Ovary (tissue), 9 donors: ENCODE measurements around the gene PRKCE. TPM values are rescaled to one million over a fixed set of nuclear protein-coding genes. Genes with fewer than 3 reads are reported as not detected.

Source experiments
- DNase-seq, 5 donors: peaks; one replicate each; pipeline ENCODE4 v3.0.0-alpha.2; 2019 to 2020
- H3K27ac ChIP-seq, 2 donors: fragments of 200-600 bp; one replicate each; pipeline versions ENCODE4 v1.5.1 to v1.8.0; 2019 to 2022
- H3K27me3 ChIP-seq: fragments of 200-600 bp; one replicate; pipeline ENCODE4 v1.8.0; 2022
- H3K36me3 ChIP-seq: fragments of 200-600 bp; sonication (generic); one replicate; pipeline ENCODE4 v1.5.1; 2019
- H3K4me1 ChIP-seq: one replicate; pipeline ENCODE4 v1.8.1; 2013; ENCODE audit warnings: mild to moderate bottlenecking, moderate library complexity; ENCODE audit not compliant: insufficient read depth
- H3K4me3 ChIP-seq: fragments of 200-600 bp; sonication (generic); one replicate; pipeline ENCODE4 v1.5.1; 2017
- H3K9me3 ChIP-seq, 2 donors: fragments of 200-600 bp in 1 of 2; sonication (generic) in 1 of 2; one replicate each; pipeline versions ENCODE4 v1.5.1 to v1.8.1; 2013 to 2019; ENCODE audit warnings: mild to moderate bottlenecking in 1 of 2, moderate library complexity in 1 of 2
- CTCF ChIP-seq, 3 donors: fragments of 450-650 bp in 2 of 3; fragments of 200-600 bp in 1 of 3; IDR thresholded peaks; one replicate each; pipeline versions ENCODE4 v1.5.1 to v1.8.0; 2016 to 2022; ENCODE audit warnings: antibody characterized with exemption in 3 of 3, mild to moderate bottlenecking in 1 of 3
- EP300 ChIP-seq: sonication (generic); formaldehyde crosslinking; IDR thresholded peaks from one replicate; pipeline ENCODE4 v1.6.1; 2017; ENCODE audit warnings: antibody characterized with exemption
- POLR2A ChIP-seq: fragments of 450-650 bp; IDR thresholded peaks from one replicate; pipeline ENCODE4 v1.6.1; 2017; ENCODE audit warnings: antibody characterized with exemption, mild to moderate bottlenecking, moderate library complexity
- WGBS, 3 donors: extraction: QIAGEN DNeasy Blood & Tissue Kit in 1 of 3; methylation state at CpG; one replicate each; pipeline versions ENCODE4 v1.1.5 to v1.1.7; 2013 to 2017; 5-methylcytosine and 5-hydroxymethylcytosine counted together
- intact Hi-C, 4 donors: fragments of 100-400 bp; cut with DNase I; formaldehyde crosslinking; loops; one replicate each; pipeline versions ENCODE4 v1.11.0 to v1.15.1; 2022 to 2023
- polyA plus RNA-seq, 2 donors: library from polyadenylated mRNA; stranded (reverse); fragments of 200-250 nt in 1 of 2; fragments of 350-450 nt in 1 of 2; fragmentation: Illumina TruSeq in 1 of 2; extraction: RNeasy Lipid Tissue Mini Kit (QIAGEN cat#74804) in 1 of 2; gene quantifications; one replicate each; pipeline ENCODE4 v1.2.3, GENCODE V29; 2013 to 2014
- total RNA-seq, 7 donors: library from RNA; depleted of rRNA in 2 of 7; stranded (reverse); fragments of >200 nt in 2 of 7; fragmentation: NEBNext Ultra II Directional in 3 of 7; extraction: Animal tissue kit (Norgen Biotek cat#: 25700) in 3 of 7; gene quantifications; one replicate each; pipeline versions ENCODE4 v1.1.0 to v1.2.4, GENCODE V29; 2016 to 2023
- donor health status: DM: no; HTN: no; CAD: no; lungs with moderate emphysema.
- donor health status: DM: no; HTN: no; CAD: no.
- donor health status: Bipolar disorder and iron deficiency.
- donor health status: DM: yes; HTN: yes; CAD: no.
- donor health status: DM: no; HTN: no; CAD: no.
- donor health status: DM: yes; HTN: yes; CAD: no.

The PRKCE gene
- total and polyA plus RNA-seq, 9 donors = 3.1 to 22.8 (median 12.8) TPM

- WGBS, 3 donors = 0 to 99% (median 95%) methylated on average over 2 of the region's 2 CpGs
- H3K9me3 ChIP-seq = no peaks in the 10 kb centered on the region
- H3K4me3 ChIP-seq = no peak overlapping the region
- intact Hi-C loops = no loop called here
- no peaks in the 10 kb centered on the region for H3K4me1 ChIP-seq
- DNase-seq = no peak
- no peak overlapping the region for H3K27ac ChIP-seq
- no peaks in the 10 kb centered on the region for H3K27me3 ChIP-seq
- no peaks in the 10 kb centered on the region for H3K36me3 ChIP-seq
- TF ChIP-seq EP300 = no peak
- no peak for TF ChIP-seq CTCF (IDR thresholded peaks at IDR 0.05)
- TF ChIP-seq POLR2A = no peak
Measured at GRCh38 chr2:46106690-46107089, 455.2 kb downstream of the PRKCE start.

- 89 to 96% (median 95%) methylated on average over 2 of the region's 2 CpGs for WGBS, 3 donors
- H3K4me3 ChIP-seq = no peak overlapping the region
- no peak for DNase-seq
- H3K36me3 ChIP-seq = no peaks in the 10 kb centered on the region
- no peak overlapping the region for H3K27ac ChIP-seq
- H3K9me3 ChIP-seq = no peaks in the 10 kb centered on the region
- peaks cover 2% of the 10 kb centered on the region for H3K4me1 ChIP-seq
- intact Hi-C loops = no loop called here
- no peak for TF ChIP-seq CTCF (IDR thresholded peaks at IDR 0.05)
- no peak for TF ChIP-seq EP300
- no peak for TF ChIP-seq POLR2A
- no peaks in the 10 kb centered on the region for H3K27me3 ChIP-seq
Measured at GRCh38 chr2:46114996-46115395, 463.5 kb downstream of the PRKCE start.

- Histone ChIP-seq H3K36me3 (no peaks in the 10 kb centered on the region), H3K4me1 (peaks cover 3% of the 10 kb centered on the region), H3K4me3 (no peak overlapping the region), H3K27me3 (no peaks in the 10 kb centered on the region), H3K27ac (no peak overlapping the region), H3K9me3 (no peaks in the 10 kb centered on the region)
- WGBS, 3 donors = 89 to 97% (median 92%) methylated on average over 2 of the region's 2 CpGs
- TF ChIP-seq EP300 (no peak), CTCF (IDR thresholded peaks at IDR 0.05) (no peak), POLR2A (no peak)
- no peak for DNase-seq
- intact Hi-C loops = no loop called here
Measured at GRCh38 chr2:46116150-46116549, 464.7 kb downstream of the PRKCE start.

DNA sequence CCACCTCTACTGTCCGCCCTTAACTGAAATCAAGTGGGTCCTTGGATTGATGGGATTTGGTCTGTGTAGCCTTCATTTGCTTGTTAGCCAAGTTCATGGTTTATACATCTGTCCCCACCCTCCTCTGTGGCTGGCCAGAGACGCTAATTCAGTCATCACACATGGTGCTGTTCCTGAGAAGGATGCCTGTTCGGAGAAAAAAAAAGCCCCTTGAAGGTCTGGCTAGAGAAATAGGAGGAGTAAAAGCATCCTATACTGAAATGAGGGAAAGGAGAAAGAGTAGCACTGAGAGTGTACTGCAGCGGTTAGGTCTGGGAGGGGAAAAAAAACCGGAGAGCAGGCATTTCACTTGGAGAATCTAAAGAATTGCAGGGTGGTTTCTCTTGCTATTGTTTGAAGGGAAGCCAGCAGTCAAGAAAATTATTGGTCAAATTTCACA lies 465.1 kb downstream of the PRKCE start:
- Histone ChIP-seq H3K4me1 (peaks cover 3% of the 10 kb centered on the region), H3K27ac (no peak overlapping the region), H3K9me3 (no peaks in the 10 kb centered on the region), H3K27me3 (no peaks in the 10 kb centered on the region), H3K4me3 (no peak overlapping the region), H3K36me3 (no peaks in the 10 kb centered on the region)
- TF ChIP-seq CTCF (IDR thresholded peaks at IDR 0.05) = no peak
- TF ChIP-seq POLR2A = no peak
- intact Hi-C loops = no loop called here
- no peak for DNase-seq
- WGBS, 3 donors = 82 to 92% (median 87%) methylated on average over 5 of the region's 5 CpGs

GRCh38 chr2:46117379-46117778 lies 465.9 kb downstream of the PRKCE start:
- Histone ChIP-seq H3K9me3 (no peaks in the 10 kb centered on the region), H3K27ac (no peak overlapping the region), H3K27me3 (no peaks in the 10 kb centered on the region), H3K4me1 (peaks cover 3% of the 10 kb centered on the region), H3K4me3 (no peak overlapping the region), H3K36me3 (no peaks in the 10 kb centered on the region)
- no peak for TF ChIP-seq CTCF (IDR thresholded peaks at IDR 0.05)
- no peak for TF ChIP-seq POLR2A
- TF ChIP-seq EP300 = no peak
- WGBS, 3 donors = 87 to 91% (median 88%) methylated on average over 2 of the region's 2 CpGs
- DNase-seq = no peak
- intact Hi-C loops = no loop called here
